Left cardiac atrium (tissue), 4 donors: ENCODE measurements around the gene SNX18. TPM values are rescaled to one million over a fixed set of nuclear protein-coding genes. Genes with fewer than 3 reads are reported as not detected.
"Not testable (repeated sequence)": the region's sequence is repeated elsewhere in the genome, so short reads cannot be mapped to it uniquely, and the experiment has no call there.

Experiments used
- ATAC-seq, 2 donors: fragments of 200-7000 bp; cut with Tn5 transposase; one replicate each; pipeline ENCODE4 v1.9.1; 2020; ENCODE audit warnings: mild to moderate bottlenecking in 2 of 2, moderate library complexity in 2 of 2
- DNase-seq: peaks from one replicate; pipeline ENCODE4 v3.0.0-alpha.2; 2020
- intact Hi-C, 2 donors: fragments of 100-400 bp; cut with DNase I; formaldehyde crosslinking; loops; one replicate each; pipeline versions ENCODE4 v1.14.1 to v1.15.1; 2022 to 2023
- long read RNA-seq: library from polyadenylated mRNA; unstranded; transcript quantifications from one replicate; pipeline ENCODE4 v2.0.0, GENCODE V29; 2021
- total RNA-seq, 2 donors: library from RNA; stranded (reverse); fragmentation: NEBNext Ultra II Directional; extraction: Animal tissue kit (Norgen Biotek cat#: 25700); gene quantifications; one replicate each; pipeline ENCODE4 v1.2.1, GENCODE V29; 2021
- donor health status: DM: no; HTN: yes; CAD: no.
- donor health status: DM: no; HTN: yes; CAD: no; lungs with severe emphysema.
- donor health status: DM: yes; HTN: yes; CAD: no.
- donor health status: Dilated cardiomyopathy.

Gene SNX18, protein sequence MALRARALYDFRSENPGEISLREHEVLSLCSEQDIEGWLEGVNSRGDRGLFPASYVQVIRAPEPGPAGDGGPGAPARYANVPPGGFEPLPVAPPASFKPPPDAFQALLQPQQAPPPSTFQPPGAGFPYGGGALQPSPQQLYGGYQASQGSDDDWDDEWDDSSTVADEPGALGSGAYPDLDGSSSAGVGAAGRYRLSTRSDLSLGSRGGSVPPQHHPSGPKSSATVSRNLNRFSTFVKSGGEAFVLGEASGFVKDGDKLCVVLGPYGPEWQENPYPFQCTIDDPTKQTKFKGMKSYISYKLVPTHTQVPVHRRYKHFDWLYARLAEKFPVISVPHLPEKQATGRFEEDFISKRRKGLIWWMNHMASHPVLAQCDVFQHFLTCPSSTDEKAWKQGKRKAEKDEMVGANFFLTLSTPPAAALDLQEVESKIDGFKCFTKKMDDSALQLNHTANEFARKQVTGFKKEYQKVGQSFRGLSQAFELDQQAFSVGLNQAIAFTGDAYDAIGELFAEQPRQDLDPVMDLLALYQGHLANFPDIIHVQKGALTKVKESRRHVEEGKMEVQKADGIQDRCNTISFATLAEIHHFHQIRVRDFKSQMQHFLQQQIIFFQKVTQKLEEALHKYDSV
- 10 to 100 TPM; 15.1 to 15.4 TPM for total RNA-seq
- long read RNA-seq, full-length matches to known transcripts = 2 of 2 reads
- long read RNA-seq, partial matches to known transcripts = 0 of 2 reads
- long read RNA-seq, other reads (novel, unspliced or antisense) = 0 of 2 reads

GRCh38 chr5:54517512-54518145, at the start of gene SNX18:
Gene SNX18 (plus strand): TSS chr5:54517759. CDS start chr5:54517953, 194 bp downstream.
- ATAC-seq (peak; percentile 96 to 97), DNase-seq (peak; percentile 95)
- intact Hi-C loops = loop anchor here (1.0 to 10.0 kb wide), 4 partner anchors 327 to 637 kb away; no protein-coding TSS in a partner anchor

DNA sequence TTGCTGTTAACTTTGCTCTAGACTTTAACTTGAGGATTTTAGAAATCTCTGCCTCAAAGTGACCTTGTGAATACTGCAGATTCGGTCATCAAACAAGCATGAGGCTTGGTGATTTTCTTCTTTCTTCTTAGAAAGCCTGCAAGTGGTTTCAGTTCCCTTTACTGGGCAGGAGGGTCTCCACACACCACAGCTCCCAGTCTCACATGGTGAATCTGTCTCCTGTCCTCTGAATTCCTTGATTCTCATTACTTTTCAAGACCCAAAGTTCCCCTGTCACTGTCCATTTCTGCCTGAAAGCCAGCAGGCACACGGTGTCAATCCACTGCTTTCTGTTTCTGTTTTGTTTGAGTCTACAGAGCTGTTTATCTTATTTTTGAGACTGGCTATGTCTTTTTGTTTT, 47.9 kb upstream of the SNX18 start:
- DNase-seq (no peak), ATAC-seq (peak; percentile 38 to 41)
- intact Hi-C loops = no loop called here

DNA sequence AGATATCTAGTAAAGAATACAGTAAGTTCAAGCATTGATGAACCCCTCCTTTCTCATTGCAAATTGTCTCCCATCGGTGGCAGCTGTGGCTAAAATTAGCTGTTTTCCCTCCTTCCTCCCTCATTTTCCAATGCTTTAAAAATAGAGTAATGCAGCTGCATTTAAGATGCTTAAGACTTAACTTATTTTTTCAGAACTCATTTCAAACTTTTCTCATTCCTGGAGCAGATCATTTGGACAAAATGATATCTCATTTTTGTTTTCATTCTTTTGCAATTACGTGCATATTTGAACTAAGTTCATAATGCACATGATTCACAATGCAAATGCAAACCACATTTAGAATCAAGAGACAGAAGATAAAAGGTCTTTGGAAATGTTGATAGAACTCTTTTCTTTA, 47.4 kb upstream of the SNX18 start:
- ATAC-seq (no peak), DNase-seq (no peak)
- intact Hi-C loops = no loop called here

GRCh38 chr5:54470677-54471076, 46.9 kb upstream of the SNX18 start:
- ATAC-seq (peak; percentile 27 to 67), DNase-seq (no peak)
- intact Hi-C loops = no loop called here

DNA sequence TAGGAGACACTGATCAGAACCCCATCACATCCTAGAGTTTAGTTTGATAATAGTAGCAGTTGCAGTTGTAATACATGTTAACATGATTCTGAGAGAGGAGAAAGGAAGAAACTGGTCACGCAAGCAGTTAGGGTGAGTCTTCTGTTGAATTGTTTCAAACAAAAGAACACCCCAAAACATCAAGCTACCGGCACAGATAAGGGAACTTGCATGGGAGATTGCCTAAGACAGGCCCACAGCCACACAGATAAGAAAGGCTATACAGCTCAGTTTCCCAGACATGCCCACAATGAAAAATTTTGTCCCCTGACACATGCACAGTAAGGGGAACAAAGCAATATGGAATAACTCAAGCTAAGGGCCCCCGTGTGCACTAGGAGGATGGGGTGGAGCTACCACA, 46.2 kb upstream of the SNX18 start:
- no peak for DNase-seq
- intact Hi-C loops = no loop called here
- ATAC-seq = no peak

- ATAC-seq = no peak
- DNase-seq = no peak
- intact Hi-C loops = no loop called here
These were observed 40.9 kb upstream of the SNX18 start for GRCh38 chr5:54476682-54477081.

GRCh38 chr5:54477941-54478478, 39.5 kb upstream of the SNX18 start:
- ATAC-seq = no peak
- DNase-seq = no peak
- intact Hi-C loops = no loop called here

GRCh38 chr5:54480296-54480695, 37.3 kb upstream of the SNX18 start:
- DNase-seq (no peak), ATAC-seq (no peak)
- intact Hi-C loops = no loop called here

GRCh38 chr5:54484219-54484894, 33.2 kb upstream of the SNX18 start:
- intact Hi-C loops = no loop called here

DNA sequence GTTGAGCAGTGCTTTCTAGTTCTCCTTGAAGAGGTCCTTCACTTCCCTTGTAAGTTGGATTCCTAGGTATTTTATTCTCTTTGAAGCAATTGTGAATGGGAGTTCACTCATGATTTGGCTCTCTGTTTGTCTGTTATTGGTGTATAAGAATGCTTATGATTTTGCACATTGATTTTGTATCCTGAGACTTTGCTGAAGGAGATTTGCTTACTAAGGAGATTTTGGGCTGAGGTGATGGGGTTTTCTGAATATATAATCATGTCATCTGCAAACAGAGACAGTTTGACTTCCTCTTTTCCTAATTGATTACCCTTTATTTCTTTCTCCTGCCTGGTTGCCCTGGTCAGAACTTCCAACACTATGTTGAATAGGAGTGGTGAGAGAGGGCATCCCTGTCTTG, 31.9 kb upstream of the SNX18 start:
- intact Hi-C loops, DNase-seq, ATAC-seq: not testable (repeated sequence)

More at GRCh38 chr5:54484219-54484894, 33.2 kb upstream of the SNX18 start:
- no peak for ATAC-seq
- DNase-seq = no peak

- DNase-seq, intact Hi-C loops, ATAC-seq: not testable (repeated sequence)
These were observed 27.9 kb upstream of the SNX18 start for GRCh38 chr5:54489648-54489979.

- ATAC-seq = no peak
- DNase-seq = no peak
- intact Hi-C loops = loop anchor here in 1 of 2 donors (5.0 kb wide), 2 partner anchors 49 to 244 kb away; no protein-coding TSS in a partner anchor
These were observed 26.2 kb upstream of the SNX18 start for GRCh38 chr5:54491326-54491725.

DNA sequence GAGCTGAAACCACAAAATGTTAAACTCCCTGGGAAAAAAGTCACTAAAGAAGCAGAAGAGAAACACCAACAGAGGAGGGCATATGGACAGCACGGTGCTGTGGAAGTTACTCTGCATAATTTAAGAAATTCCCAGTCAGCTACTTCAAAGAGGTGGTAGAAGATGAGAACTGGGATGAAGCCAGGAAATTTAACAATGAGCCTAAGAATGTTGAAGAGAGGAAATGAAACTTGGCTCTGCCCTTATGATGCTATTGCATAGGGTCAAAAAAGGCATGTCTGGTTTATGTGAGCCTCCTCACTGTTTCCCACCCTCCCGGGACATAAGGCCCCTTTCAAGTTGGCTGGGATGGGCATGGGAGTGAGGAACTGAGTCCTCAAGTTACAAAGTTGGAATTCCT, 25.4 kb upstream of the SNX18 start:
- no peak for DNase-seq
- intact Hi-C loops = loop anchor here in 1 of 2 donors (5.0 kb wide), 2 partner anchors 50 to 245 kb away; no protein-coding TSS in a partner anchor
- no peak for ATAC-seq

- DNase-seq = no peak
- ATAC-seq = no peak
- intact Hi-C loops = no loop called here
These were observed 22.5 kb upstream of the SNX18 start for GRCh38 chr5:54495027-54495426.

GRCh38 chr5:54514291-54514690, 3.3 kb upstream of the SNX18 start:
- intact Hi-C loops = loop anchor here in 1 of 2 donors (10.0 kb wide), 1 partner anchor 641 kb away; no protein-coding TSS in a partner anchor
- ATAC-seq = no peak
- no peak for DNase-seq

GRCh38 chr5:54514841-54515432, 2.6 kb upstream of the SNX18 start:
- ATAC-seq = no peak
- intact Hi-C loops = loop anchor here (5.0 to 10.0 kb wide), 2 partner anchors 332 to 640 kb away; no protein-coding TSS in a partner anchor
- no peak for DNase-seq

DNA sequence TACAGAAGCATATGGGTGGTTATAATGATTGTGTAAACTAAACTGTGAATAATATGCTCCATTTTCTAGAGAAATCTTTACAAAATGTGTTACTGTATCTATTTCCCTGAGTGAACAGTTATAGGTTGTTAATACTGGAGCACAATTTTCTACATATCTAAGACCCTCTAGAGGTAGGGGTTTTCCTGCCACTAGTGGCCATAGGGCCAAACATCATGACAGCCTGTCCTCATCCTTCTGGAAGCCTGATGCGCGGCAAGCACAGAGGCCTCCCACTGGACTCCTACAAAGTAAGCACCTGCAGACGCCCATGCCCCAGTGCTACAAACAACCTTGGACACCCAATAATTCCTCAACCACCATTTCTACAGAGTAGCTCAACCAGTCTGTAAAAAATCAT, 1.9 kb upstream of the SNX18 start:
- DNase-seq = no peak
- ATAC-seq = no peak
- intact Hi-C loops = loop anchor here (2.0 to 10.0 kb wide), 3 partner anchors 332 to 639 kb away; no protein-coding TSS in a partner anchor

- DNase-seq (no peak), ATAC-seq (no peak)
- intact Hi-C loops = loop anchor here (2.0 to 10.0 kb wide), 3 partner anchors 331 to 639 kb away; no protein-coding TSS in a partner anchor
These were observed 1.4 kb upstream of the SNX18 start for GRCh38 chr5:54516051-54516655.
